ENCODE data around the gene DHCR24.

DNA sequence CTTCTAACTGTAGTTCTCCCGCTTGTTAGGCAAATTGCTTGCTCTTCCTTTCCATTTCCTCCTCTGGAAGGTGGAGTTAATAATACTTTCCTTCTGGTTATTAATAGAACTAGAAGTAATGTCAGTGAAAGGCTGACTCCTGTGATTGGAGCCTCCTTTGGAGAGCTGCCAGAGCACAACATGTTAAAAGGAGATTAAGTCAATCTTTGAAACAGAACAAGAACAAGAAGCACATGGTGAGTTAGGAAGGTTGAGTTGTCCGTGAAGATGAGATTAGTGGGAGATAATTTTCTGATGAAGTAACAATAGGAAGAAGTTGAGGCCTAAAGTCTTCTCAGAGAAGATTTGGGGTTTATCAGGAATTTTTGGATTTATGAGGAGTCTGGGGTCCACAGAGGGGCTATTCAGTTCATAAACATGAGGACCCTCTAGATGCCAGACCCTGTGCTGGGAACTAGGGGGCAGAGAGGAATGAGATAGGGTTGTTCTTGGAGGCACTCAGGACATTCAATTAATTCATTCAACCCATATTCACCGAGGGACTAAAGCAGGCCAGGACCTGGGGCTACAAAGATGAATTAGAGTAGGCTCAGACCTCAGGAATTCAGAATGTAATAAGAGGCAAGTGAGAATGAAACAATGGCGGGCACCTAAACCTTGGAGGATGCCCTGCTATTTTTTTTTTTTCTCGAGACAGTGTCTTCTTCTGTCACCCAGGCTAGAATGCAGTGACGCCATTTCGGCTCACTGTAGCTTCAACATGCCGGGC is 40.7 kb upstream of the DHCR24 start:
- TF ChIP-seq POLR2AphosphoS5 (IDR thresholded peaks at IDR 0.05; ENCODE audit: insufficient read depth, low read depth, low read length) (no peak), EZH2 (IDR thresholded peaks at IDR 0.05; ENCODE audit: borderline replicate concordance, low read depth, low read length, severe bottlenecking) (no peak), MYC (IDR thresholded peaks at IDR 0.05; ENCODE audit: low read depth, low read length) (no peak), POLR2A (IDR thresholded peaks at IDR 0.05; ENCODE audit: low read depth, low read length) (no peak), JUN (IDR thresholded peaks at IDR 0.05; ENCODE audit: borderline replicate concordance, insufficient read depth, insufficient read length, low read depth) (no peak)
- TF ChIP-seq, protein P1, sequence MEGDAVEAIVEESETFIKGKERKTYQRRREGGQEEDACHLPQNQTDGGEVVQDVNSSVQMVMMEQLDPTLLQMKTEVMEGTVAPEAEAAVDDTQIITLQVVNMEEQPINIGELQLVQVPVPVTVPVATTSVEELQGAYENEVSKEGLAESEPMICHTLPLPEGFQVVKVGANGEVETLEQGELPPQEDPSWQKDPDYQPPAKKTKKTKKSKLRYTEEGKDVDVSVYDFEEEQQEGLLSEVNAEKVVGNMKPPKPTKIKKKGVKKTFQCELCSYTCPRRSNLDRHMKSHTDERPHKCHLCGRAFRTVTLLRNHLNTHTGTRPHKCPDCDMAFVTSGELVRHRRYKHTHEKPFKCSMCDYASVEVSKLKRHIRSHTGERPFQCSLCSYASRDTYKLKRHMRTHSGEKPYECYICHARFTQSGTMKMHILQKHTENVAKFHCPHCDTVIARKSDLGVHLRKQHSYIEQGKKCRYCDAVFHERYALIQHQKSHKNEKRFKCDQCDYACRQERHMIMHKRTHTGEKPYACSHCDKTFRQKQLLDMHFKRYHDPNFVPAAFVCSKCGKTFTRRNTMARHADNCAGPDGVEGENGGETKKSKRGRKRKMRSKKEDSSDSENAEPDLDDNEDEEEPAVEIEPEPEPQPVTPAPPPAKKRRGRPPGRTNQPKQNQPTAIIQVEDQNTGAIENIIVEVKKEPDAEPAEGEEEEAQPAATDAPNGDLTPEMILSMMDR (IDR thresholded peaks at IDR 0.05; ENCODE audit: extremely low read depth in 1 of 2, insufficient read depth in 1 of 2, low read depth in 1 of 2, low read length in 2 of 2), result no peak
- TF ChIP-seq, protein P2, sequence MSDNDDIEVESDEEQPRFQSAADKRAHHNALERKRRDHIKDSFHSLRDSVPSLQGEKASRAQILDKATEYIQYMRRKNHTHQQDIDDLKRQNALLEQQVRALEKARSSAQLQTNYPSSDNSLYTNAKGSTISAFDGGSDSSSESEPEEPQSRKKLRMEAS (IDR thresholded peaks at IDR 0.05; ENCODE audit: insufficient read depth, insufficient read length), result no peak

Data from endothelial cell of umbilical vein (primary cell).